OCI-LY7 (cell line): ENCODE results near the gene SMTNL2. TPM values are rescaled to one million over a fixed set of nuclear protein-coding genes. Genes with fewer than 3 reads are reported as not detected.

Experiments used
- BruUV-seq: library from RNA; stranded (reverse); fragments of 400-500 nt; replicated peaks from 2 replicates; lab custom pipeline; 2021; lab: Mats Ljungman, UMichigan
- CTCF ChIA-PET: fragments of 300-600 bp; sonication (Branson Sonifier 250); formaldehyde crosslinking; loops from one replicate; lab custom pipeline; 2022; ENCODE audit warnings: antibody characterized with exemption; ENCODE audit not compliant: unreplicated experiment; lab: Charles Lee
- POLR2A ChIA-PET: fragments of 300-600 bp; sonication (Branson Sonifier 250); formaldehyde crosslinking; loops from one replicate; lab custom pipeline; 2022; ENCODE audit warnings: antibody characterized with exemption; lab: Charles Lee
- DNase-seq: peaks from one replicate; pipeline ENCODE4 v3.0.0-alpha.2; 2015; ENCODE audit warnings: low spot score
- H2AFZ ChIP-seq: fragments of 200-600 bp; sonication (generic), shearing (Covaris generic); 2 replicates; pipeline ENCODE4 v1.6.1; 2014; ENCODE audit warnings: mild to moderate bottlenecking, antibody characterized with exemption, low read length, moderate library complexity
- H3K27ac ChIP-seq: fragments of 200-600 bp; sonication (generic); 2 replicates; pipeline ENCODE4 v1.5.1; 2014; ENCODE audit warnings: mixed run types, low read depth, mild to moderate bottlenecking, moderate library complexity, low read length, inconsistent platforms; ENCODE audit not compliant: poor library complexity, severe bottlenecking
- H3K36me3 ChIP-seq: fragments of 200-600 bp; sonication (generic); 2 replicates; pipeline ENCODE4 v1.6.1; 2014; ENCODE audit warnings: mild to moderate bottlenecking, antibody characterized with exemption, low read length, moderate library complexity, mixed read lengths; ENCODE audit not compliant: insufficient read depth
- H3K4me1 ChIP-seq: fragments of 200-600 bp; sonication (generic); 2 replicates; pipeline ENCODE4 v1.5.1; 2014; ENCODE audit warnings: mild to moderate bottlenecking, low read length; ENCODE audit not compliant: insufficient read depth, poor library complexity, severe bottlenecking
- H3K4me2 ChIP-seq: fragments of 200-600 bp; sonication (generic); 2 replicates; pipeline ENCODE4 v1.6.1; 2014; ENCODE audit warnings: mild to moderate bottlenecking, low read length
- H3K4me3 ChIP-seq: fragments of 200-600 bp; sonication (generic); 2 replicates; pipeline ENCODE4 v1.5.1; 2014; ENCODE audit warnings: mild to moderate bottlenecking, low read depth, low read length; ENCODE audit not compliant: poor library complexity, severe bottlenecking
- H3K79me2 ChIP-seq: fragments of 200-600 bp; sonication (generic); 2 replicates; pipeline ENCODE4 v1.6.1; 2016; ENCODE audit warnings: low read depth, mild to moderate bottlenecking, low read length, moderate library complexity, mixed read lengths; ENCODE audit not compliant: insufficient read depth
- H3K9me2 ChIP-seq: fragments of 200-600 bp; sonication (generic); 2 replicates; pipeline ENCODE4 v1.6.1; 2016; ENCODE audit warnings: mild to moderate bottlenecking, low read length, mixed read lengths; ENCODE audit not compliant: insufficient read depth
- H3K9me3 ChIP-seq: fragments of 200-600 bp; sonication (generic); 2 replicates; pipeline ENCODE4 v1.6.1; 2014; ENCODE audit warnings: mild to moderate bottlenecking, mixed run types, low read length, mixed read lengths
- H4K20me1 ChIP-seq: fragments of 200-600 bp; sonication (generic); 2 replicates; pipeline ENCODE4 v1.6.1; 2014; ENCODE audit warnings: mild to moderate bottlenecking, antibody characterized with exemption, low read length, moderate library complexity, mixed read lengths; ENCODE audit not compliant: insufficient read depth
- EZH2phosphoT487 ChIP-seq: fragments of 200-600 bp; sonication (generic); IDR thresholded peaks from 2 replicates; pipeline ENCODE4 v1.6.1; 2018; ENCODE audit warnings: low read depth, borderline replicate concordance, mild to moderate bottlenecking, mixed run types, antibody characterized with exemption, low read length, moderate library complexity, mixed read lengths
- intact Hi-C: fragments of 100-400 bp; cut with micrococcal nuclease; formaldehyde crosslinking; loops from one replicate; pipeline ENCODE4 v1.10.0; 2022; ENCODE audit not compliant: unreplicated experiment
- total RNA-seq, 2 experiments: library from RNA; depleted of rRNA in 1 of 2; stranded (reverse); fragments of >200 nt in 1 of 2; shearing (Covaris generic) in 1 of 2; gene quantifications; 2 replicates each; pipeline ENCODE4 v1.2.3, GENCODE V29; 2014 to 2022
- TF ChIP-seq, protein P1 (sequence below): fragments of 200-600 bp; sonication (generic); conservative IDR thresholded peaks from 2 replicates; pipeline ENCODE4 v1.5.1; 2014; ENCODE audit warnings: mild to moderate bottlenecking, antibody characterized with exemption, low read length, moderate library complexity, mixed read lengths

Gene SMTNL2
- total RNA-seq, 2 experiments from 2014 or later = not detected

DNA sequence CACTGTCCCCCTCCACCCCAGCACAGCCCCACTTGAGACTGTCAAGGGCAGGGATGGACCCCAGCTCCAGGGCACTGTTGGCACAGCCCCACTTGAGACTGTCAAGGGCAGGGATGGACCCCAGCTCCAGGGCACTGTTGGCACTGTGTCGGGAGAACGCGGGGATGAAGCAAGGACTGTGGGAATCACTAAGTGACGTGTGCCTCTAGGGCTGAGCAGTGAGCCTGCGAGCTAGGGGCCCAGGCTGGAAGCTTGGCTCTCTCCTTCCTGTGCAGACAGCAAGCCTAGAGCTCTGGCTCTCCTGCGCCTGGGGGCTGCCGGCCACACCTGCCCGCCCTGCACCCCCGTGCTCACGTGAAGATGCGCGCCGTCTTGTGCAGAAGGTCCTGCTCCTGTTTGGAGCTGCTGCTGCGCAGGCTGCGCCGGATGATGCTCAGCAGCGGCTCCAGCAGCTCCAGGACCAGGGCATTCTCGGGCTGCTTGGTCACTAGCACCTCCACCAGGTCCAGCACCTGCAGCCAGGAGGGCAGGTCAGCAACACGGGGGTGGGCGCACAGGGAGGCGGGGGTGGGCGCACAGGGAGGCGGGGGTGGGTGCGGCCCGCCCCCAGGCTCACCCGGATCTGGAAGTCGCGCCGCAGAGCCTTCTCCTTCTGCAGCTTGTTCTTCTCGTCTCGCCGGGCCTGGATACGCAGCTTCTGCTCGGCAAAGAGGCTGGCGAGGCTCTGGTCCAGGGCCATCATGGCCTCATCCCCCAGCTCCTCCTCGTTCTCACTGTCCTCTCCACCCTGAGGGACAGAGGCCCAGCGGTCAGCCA, 40.0 kb upstream of the SMTNL2 start:
- Histone ChIP-seq H4K20me1 (no peaks in the 10 kb centered on the region), H2AFZ (no peak overlapping the region), H3K9me3 (no peaks in the 10 kb centered on the region), H3K9me2 (no peaks in the 10 kb centered on the region), H3K79me2 (no peaks in the 10 kb centered on the region), H3K4me2 (no peak overlapping the region), H3K36me3 (peaks cover 95% of the 10 kb centered on the region), H3K27ac (no peak overlapping the region), H3K4me3 (no peak overlapping the region), H3K4me1 (no peaks in the 10 kb centered on the region)
- DNase-seq = no peak
- ChIA-PET POLR2A (no interaction called here), CTCF (no interaction called here)
- TF ChIP-seq, protein P1, sequence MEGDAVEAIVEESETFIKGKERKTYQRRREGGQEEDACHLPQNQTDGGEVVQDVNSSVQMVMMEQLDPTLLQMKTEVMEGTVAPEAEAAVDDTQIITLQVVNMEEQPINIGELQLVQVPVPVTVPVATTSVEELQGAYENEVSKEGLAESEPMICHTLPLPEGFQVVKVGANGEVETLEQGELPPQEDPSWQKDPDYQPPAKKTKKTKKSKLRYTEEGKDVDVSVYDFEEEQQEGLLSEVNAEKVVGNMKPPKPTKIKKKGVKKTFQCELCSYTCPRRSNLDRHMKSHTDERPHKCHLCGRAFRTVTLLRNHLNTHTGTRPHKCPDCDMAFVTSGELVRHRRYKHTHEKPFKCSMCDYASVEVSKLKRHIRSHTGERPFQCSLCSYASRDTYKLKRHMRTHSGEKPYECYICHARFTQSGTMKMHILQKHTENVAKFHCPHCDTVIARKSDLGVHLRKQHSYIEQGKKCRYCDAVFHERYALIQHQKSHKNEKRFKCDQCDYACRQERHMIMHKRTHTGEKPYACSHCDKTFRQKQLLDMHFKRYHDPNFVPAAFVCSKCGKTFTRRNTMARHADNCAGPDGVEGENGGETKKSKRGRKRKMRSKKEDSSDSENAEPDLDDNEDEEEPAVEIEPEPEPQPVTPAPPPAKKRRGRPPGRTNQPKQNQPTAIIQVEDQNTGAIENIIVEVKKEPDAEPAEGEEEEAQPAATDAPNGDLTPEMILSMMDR = no peak
- TF ChIP-seq EZH2phosphoT487 = no peak
- intact Hi-C loops = no loop called here
- BruUV-seq = no TSS peak

DNA sequence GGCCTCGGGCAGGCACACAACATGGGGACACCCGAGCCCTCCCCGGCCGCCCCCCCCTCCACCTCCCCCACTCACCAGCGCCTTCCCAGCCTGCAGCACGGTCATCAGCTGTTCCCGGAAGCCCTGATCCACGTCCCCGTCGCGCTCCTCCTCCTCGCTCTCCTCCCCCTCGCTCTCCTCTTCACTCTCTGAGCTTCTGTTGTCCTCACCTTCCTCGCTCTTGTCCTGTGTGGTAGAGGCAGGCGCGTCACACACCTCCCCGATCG, 39.4 kb upstream of the SMTNL2 start:
- DNase-seq = no peak
- TF ChIP-seq EZH2phosphoT487 = no peak
- TF ChIP-seq, protein P1 = no peak
- TSS peak; percentile 59 for BruUV-seq
- Histone ChIP-seq H3K9me3 (no peaks in the 10 kb centered on the region), H2AFZ (no peak overlapping the region), H4K20me1 (no peaks in the 10 kb centered on the region), H3K4me3 (no peak overlapping the region), H3K4me1 (no peaks in the 10 kb centered on the region), H3K36me3 (peaks cover 95% of the 10 kb centered on the region), H3K27ac (no peak overlapping the region), H3K9me2 (no peaks in the 10 kb centered on the region), H3K4me2 (no peak overlapping the region), H3K79me2 (no peaks in the 10 kb centered on the region)
- ChIA-PET CTCF (no interaction called here), POLR2A (no interaction called here)
- intact Hi-C loops = no loop called here

DNA sequence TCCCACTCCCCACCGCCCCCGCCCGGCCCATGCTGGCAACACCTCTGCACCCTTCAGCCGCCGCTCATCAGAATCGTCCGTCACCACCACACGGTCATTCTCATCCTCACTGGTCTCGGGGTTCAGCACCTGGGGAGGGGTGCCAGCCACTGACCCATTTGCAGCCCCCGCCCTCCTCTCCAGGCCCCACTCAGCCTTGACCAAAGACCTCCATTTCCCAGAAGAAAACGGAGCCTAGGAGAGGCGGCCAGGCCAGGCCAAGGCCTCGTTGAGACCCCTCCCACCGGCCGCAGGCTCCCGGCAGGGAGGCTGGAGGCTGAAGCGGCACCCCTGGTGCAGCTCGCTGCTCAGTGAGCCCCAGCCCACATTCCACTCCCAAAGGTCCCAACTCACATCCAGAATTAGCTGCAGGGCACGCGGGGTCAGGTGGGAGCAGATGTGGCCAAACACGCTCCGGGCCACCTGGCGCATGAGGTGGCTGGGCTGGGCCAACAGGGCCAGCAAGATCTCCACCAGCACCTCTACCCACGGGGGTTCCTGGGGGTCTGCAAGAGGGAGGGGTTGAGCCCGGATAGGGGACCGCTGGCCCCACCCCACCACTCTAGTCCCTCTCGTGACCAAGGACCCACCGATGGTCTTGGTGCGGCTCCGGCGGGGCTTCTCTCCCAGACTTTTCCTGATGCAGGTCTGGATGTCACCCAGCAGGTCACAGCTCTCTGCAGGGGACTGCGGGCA, 38.9 kb upstream of the SMTNL2 start:
- H3K4me2 ChIP-seq = no peak overlapping the region
- H3K9me2 ChIP-seq = no peaks in the 10 kb centered on the region
- TF ChIP-seq, protein P1 = no peak
- no peak for TF ChIP-seq EZH2phosphoT487
- no TSS peak for BruUV-seq
- no peak for DNase-seq
- no peaks in the 10 kb centered on the region for H3K9me3 ChIP-seq
- no peaks in the 10 kb centered on the region for H4K20me1 ChIP-seq
- H3K4me1 ChIP-seq = no peaks in the 10 kb centered on the region
- POLR2A ChIA-PET = no interaction called here
- no peaks in the 10 kb centered on the region for H3K79me2 ChIP-seq
- no peak overlapping the region for H2AFZ ChIP-seq
- H3K36me3 ChIP-seq = peaks cover 95% of the 10 kb centered on the region
- H3K4me3 ChIP-seq = no peak overlapping the region
- no peak overlapping the region for H3K27ac ChIP-seq
- CTCF ChIA-PET = no interaction called here
- intact Hi-C loops = no loop called here
